ENCODE data around the gene SLC35B2. TPM values are rescaled to one million over a fixed set of nuclear protein-coding genes. Genes with fewer than 3 reads are reported as not detected.
A peak's percentile ranks its signal among the peaks of the same experiment; 100 is the strongest.

SLC35B2 gene
- total RNA-seq, 1 donor from 2014 or later, result 21.3 TPM

DNA sequence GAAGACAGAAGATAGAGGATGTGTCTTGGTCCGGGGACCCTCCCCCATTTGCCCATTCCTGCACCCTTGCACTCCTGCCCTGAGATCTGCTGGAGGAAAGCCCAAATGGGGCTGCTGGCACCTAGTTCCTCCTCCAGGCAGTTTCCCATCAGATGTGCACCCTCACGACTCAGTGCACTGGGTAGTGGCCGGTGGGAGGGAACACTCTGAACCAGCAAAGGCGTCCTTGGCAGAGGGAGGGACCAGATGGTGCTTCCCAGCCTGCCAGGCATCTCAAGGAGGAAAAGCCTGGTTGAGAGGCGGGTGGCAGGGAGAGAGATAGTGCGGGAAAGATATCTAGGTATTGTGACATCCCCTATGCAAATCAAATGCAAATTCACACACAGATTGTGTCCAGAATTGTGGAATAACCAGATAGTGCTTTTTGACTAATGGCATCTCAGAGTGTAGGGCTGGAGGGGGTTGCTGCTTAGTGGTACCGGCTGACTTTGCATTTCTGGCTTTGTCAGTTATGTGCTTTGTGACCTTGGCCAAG lies 32.5 kb upstream of the SLC35B2 start:
- ATAC-seq (no peak), DNase-seq (ENCODE audit: missing footprints) (no peak)
- intact Hi-C loops (cut with DNase I), result no loop called here

DNA sequence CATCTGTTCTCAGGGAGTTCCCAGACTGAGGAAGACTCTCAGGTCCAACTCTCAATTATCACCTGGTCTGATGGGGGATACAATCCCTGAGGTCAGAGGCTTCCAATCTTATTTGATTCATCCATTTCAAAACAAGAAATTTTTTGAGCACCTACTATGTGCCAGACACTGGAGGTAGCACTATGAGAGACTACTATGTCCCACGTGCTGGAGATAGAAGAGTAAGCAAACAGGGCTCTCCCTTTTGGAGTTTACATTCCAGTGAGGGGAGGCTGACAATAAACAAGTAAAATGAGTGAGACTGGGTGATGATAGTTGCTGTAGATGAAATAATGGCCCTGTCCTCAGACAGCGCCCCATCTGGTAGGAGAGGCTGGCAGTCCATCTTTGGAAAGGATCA lies 29.4 kb upstream of the SLC35B2 start:
- ATAC-seq (no peak), DNase-seq (ENCODE audit: missing footprints) (no peak)
- intact Hi-C loops (cut with DNase I), result no loop called here

GRCh38 chr6:44286285-44286565 lies 28.9 kb upstream of the SLC35B2 start:
- ATAC-seq (no peak), DNase-seq (ENCODE audit: missing footprints) (no peak)
- intact Hi-C loops (cut with DNase I), result no loop called here

DNA sequence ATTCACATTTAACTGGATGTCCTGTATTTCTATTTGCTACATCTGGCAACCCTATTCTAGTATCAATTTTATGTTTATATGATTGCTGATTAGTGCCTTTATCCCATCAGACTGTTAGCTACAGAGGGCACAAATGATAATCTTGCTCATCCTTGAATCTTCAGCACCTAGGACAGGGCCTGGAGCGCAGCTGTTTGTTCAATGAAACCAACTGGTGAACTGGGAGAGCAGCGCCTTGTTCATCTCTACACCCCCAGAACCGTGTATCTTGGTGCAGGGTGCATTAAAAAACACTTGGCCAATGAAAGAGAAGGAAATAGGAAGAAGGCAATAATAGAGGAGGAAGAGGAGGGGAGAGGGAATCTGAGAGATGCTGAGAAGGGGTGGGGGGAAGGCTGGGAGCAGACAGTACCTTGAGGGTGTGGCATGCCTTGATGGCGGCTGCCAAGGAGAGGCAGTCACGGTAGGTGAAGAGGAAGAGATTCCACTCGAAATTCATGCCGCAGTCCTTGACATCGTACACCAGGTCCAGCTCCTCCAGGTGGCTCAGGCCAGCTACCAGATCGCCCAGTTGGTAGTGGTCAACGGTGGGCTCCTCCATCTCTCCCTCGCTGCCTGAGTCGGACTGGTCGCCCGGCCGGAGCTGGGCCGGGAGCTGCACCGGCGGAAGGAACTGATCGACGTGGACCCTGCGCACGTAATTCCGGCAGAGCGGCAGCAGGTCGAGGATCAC lies 28.4 kb upstream of the SLC35B2 start:
- DNase-seq (ENCODE audit: missing footprints), result no peak
- intact Hi-C loops (cut with DNase I), result no loop called here
- ATAC-seq, result no peak

DNA sequence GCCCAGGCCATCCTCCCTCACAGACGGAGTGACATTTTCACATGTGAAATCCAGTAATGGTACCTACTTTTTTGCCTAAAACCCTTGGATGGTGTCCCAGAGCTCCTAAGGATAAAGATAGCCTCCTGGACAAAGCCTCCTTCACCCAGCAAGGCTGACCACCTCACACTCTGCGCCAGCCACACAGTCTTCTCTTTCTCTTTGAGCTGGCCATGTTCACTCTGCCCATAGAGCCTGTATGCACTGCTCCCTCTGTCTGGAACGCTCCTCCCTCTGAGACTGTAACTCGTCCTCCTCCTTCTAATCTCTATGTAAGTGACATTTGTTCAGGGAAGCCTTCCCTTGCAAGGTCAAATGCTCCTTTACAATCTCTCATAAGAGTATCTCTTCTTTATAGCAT lies 27.5 kb upstream of the SLC35B2 start:
- intact Hi-C loops (cut with DNase I), result no loop called here
- no peak for ATAC-seq
- DNase-seq (ENCODE audit: missing footprints), result no peak

- DNase-seq (ENCODE audit: missing footprints) (no peak), ATAC-seq (no peak)
- intact Hi-C loops (cut with DNase I), result no loop called here
Measured at GRCh38 chr6:44284121-44284520, 26.8 kb upstream of the SLC35B2 start.

- intact Hi-C loops (cut with DNase I), result no loop called here
- DNase-seq (ENCODE audit: missing footprints), result no peak
- ATAC-seq, result no peak
Measured at GRCh38 chr6:44278774-44279697, 21.7 kb upstream of the SLC35B2 start.

DNA sequence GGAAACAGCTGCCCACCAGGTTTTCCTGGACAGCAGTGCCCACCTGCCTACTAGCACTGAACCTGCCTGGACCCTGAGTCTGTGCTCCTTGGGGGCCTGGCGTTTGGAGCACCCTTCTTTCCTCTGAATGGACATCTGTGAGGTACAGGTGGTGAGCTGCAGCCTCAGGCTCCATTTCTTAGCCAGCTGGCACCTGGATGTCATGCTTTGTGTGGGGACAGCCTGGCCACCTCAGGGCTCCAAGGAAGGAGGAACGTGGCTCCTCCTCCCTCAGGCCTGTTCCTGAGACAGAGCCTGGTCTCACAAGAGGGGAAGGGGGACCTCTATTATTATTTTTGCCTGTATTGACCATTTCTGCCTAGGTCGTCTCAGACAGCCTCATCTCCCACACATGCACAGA lies 21.0 kb upstream of the SLC35B2 start:
- intact Hi-C loops (cut with DNase I), result no loop called here
- ATAC-seq (no peak), DNase-seq (ENCODE audit: missing footprints) (no peak)

GRCh38 chr6:44277763-44278162 lies 20.4 kb upstream of the SLC35B2 start:
- ATAC-seq (no peak), DNase-seq (ENCODE audit: missing footprints) (no peak)
- intact Hi-C loops (cut with DNase I), result no loop called here

DNA sequence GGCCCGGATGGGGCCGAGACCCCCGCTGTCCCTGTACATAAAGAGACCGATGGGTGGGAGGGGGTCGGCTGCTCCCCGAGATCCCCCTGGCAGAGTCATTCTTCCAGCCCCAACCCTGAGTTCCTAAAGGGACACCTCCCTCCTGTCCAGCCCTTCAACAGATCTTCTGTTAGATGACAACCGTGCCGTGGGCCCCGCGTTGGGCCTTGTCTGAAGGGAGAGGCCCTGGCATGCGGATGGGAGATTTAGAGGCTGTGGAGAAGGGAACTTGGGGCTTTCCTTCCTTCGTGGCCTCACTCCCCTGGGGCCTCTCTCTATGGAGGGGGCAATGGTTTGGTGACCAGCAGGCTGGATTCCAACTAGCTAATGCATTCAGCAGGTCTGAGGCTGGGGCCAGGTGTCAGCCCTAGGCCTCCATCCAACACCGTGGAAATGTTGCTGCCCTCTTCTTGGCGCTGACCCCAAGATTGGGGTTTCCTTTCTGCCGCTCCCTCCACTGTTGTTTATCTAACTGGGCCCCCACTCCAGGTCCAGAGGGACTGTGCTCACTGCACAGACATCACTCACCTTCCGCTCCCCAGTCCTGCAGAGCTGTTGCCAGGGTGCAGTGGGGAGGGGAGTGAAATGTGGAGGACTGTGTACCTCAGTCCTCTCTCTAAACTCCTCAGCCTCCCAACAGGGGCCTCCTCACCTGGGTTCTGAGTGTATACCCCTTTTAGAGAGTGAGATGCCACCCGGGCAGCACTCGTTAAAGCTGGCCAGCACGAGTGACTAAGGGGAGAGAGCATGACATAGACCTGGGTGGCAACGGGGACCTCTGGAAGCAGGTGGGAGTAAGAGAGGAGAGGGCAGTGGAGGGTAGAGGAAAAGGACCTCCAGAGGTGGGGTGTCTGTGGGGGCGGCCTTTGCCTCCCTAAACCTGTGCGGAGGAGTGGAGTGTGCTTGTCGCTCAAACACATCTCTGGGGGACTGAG lies 19.6 kb upstream of the SLC35B2 start:
- intact Hi-C loops (cut with DNase I), result no loop called here
- ATAC-seq (no peak), DNase-seq (ENCODE audit: missing footprints) (no peak)

DNA sequence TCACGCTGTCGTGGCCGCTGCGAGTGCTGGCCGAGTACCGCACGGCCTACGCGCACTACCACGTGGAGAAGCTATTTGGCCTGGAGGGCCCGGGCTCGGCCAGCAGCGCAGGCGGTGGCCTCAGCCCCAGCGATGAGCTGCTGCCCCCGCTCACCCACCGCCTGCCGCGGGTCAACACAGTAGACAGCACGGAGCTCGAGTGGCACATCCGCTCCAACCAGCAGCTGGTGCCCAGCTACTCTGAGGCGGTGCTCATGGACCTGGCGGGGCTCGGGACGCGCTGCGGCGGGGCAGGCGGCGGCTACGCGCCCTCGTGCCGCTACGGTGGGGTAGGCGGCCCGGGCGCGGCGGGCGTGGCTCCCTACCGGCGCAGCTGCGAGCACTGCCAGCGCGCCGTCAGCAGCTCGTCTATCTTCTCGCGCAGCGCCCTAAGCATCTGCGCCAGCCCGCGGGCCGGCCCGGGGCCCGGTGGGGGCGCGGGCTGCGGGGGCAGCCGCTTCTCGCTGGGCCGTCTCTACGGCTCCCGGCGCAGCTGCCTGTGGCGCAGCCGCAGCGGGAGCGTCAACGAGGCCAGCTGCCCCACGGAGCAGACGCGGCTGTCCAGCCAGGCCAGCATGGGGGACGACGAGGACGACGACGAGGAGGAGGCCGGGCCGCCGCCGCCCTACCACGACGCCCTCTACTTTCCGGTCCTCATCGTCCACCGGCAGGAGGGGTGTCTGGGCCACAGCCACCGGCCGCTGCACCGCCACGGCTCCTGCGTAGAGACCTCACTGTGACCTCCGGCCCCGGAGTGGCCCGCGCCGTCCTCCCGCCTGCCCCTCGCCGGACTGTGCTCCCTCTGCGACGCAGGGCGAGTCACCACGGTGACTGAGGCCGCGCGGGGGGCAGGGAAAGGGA lies 18.7 kb upstream of the SLC35B2 start:
- ATAC-seq, result peak; percentile 38
- intact Hi-C loops (cut with DNase I), result no loop called here
- DNase-seq (ENCODE audit: missing footprints), result no peak

DNA sequence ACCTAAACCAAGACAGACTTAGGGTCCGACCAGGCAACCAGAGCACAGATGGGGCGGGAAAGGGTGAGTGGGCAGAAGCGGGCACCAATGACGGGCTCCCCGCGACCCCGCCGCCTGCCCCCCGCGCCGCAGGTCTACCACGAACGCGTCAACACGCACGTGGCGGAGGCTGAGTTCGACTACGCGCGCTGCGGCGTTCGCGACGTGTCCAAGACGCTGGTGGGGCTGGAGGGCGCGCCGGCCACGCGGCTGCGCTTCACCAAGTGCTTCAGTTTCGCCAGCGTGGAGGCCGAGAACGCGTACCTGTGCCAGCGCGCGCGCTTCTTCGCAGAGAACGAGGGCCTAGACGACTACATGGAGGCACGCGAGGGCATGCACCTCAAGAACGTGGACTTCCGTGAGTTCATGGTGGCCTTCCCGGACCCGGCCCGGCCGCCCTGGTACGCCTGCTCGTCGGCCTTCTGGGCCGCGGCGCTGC lies 18.0 kb upstream of the SLC35B2 start:
- intact Hi-C loops (cut with DNase I), result no loop called here
- DNase-seq (ENCODE audit: missing footprints) (no peak), ATAC-seq (no peak)

DNA sequence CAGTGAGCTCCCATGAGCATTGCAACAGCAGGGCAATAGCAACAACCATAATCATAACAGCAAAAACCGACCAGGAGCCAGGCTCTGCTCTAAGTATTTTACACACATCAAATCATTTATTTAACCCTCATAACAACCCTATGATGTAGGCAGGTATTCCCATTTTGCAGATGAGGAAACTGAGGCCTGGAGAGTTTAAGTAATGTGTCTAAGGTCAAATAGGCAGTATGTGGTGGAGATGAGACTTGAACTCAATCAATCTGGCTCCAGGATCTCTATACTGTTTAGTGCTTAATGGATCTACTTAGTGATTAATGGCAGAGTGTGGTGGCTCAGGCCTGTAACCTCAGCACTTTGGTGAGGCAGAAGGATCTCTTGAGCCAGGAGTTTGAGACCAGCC lies 16.3 kb upstream of the SLC35B2 start:
- intact Hi-C loops (cut with DNase I), result no loop called here
- no peak for ATAC-seq

GRCh38 chr6:44272999-44273566 lies 15.8 kb upstream of the SLC35B2 start:
- DNase-seq (ENCODE audit: missing footprints), result no peak
- no peak for ATAC-seq
- intact Hi-C loops (cut with DNase I), result no loop called here

More for the DNA sequence above, 16.3 kb upstream of the SLC35B2 start:
- DNase-seq (ENCODE audit: missing footprints), result no peak

DNA sequence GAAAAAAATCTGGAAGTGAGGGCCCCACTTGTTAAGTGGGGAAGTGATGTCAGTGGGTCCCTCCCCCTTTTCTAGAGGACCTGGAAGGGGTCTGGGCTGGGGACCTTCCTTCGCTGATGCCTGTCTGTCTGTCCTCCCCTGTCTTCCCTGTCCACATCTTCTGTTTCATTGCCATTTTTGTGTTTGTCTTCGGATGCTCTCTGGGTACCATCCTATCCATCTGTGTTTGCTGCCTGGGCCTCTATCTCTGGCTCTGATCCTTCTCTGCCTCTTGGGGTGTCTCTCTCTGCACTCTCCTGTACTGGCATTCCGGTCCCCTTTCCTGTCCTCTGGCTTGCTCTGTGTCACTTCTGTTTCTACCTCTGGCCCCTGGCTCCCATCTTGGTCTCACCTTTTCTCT lies 15.2 kb upstream of the SLC35B2 start:
- intact Hi-C loops (cut with DNase I), result no loop called here
- DNase-seq (ENCODE audit: missing footprints) (no peak), ATAC-seq (no peak)

GRCh38 chr6:44271914-44272313 lies 14.6 kb upstream of the SLC35B2 start:
- no peak for DNase-seq (ENCODE audit: missing footprints)
- intact Hi-C loops (cut with DNase I), result no loop called here
- ATAC-seq, result no peak

GRCh38 chr6:44271406-44271723 lies 14.0 kb upstream of the SLC35B2 start:
- intact Hi-C loops (cut with DNase I), result no loop called here
- no peak for DNase-seq (ENCODE audit: missing footprints)
- no peak for ATAC-seq

Measured in Right ventricle myocardium inferior (tissue), 1 donor.